Measurements from ENCODE around the gene PLCG2.
"Not testable (repeated sequence)": the region's sequence is repeated elsewhere in the genome, so short reads cannot be mapped to it uniquely, and the experiment has no call there.

Gene PLCG2

GRCh38 chr16:81796583-81797346, 17.7 kb downstream of the PLCG2 start:
- Histone ChIP-seq H3K27me3 (ENCODE audit: low read depth, low read length) (no peaks in the 10 kb centered on the region), H3K4me1 (ENCODE audit: low read length) (peaks cover 59% of the 10 kb centered on the region), H3K27ac (ENCODE audit: low read length) (peak overlapping the region; percentile 100), H3K79me2 (ENCODE audit: low read length) (peaks cover 87% of the 10 kb centered on the region), H3K4me3 (ENCODE audit: low read length) (peak overlapping the region; percentile 65), H3K9ac (ENCODE audit: low read length) (peak overlapping the region; percentile 77), H2AFZ (ENCODE audit: low read depth, low read length) (no peak overlapping the region), H3K4me2 (ENCODE audit: low read length) (peak overlapping the region; percentile 86), H4K20me1 (ENCODE audit: insufficient read depth, low read length) (peaks cover 35% of the 10 kb centered on the region), H3K9me3 (ENCODE audit: insufficient read depth, low read length) (no peaks in the 10 kb centered on the region), H3K36me3 (replicated peaks; ENCODE audit: low read depth, low read length) (peaks cover 37% of the 10 kb centered on the region)
- TF ChIP-seq EZH2phosphoT487 (IDR thresholded peaks at IDR 0.05; ENCODE audit: low read depth) (no peak), CTCF (IDR thresholded peaks at IDR 0.05; ENCODE audit: low read depth, low read length) (no peak)

GRCh38 chr16:81797443-81797842, 18.4 kb downstream of the PLCG2 start:
- no peak for TF ChIP-seq EZH2phosphoT487 (IDR thresholded peaks at IDR 0.05; ENCODE audit: low read depth)
- no peak for TF ChIP-seq CTCF (IDR thresholded peaks at IDR 0.05; ENCODE audit: low read depth, low read length)
- Histone ChIP-seq H2AFZ (ENCODE audit: low read depth, low read length) (no peak overlapping the region), H3K9me3 (ENCODE audit: insufficient read depth, low read length) (no peaks in the 10 kb centered on the region), H3K79me2 (ENCODE audit: low read length) (peaks cover 87% of the 10 kb centered on the region), H3K27ac (ENCODE audit: low read length) (peak overlapping the region; percentile 100), H3K27me3 (ENCODE audit: low read depth, low read length) (no peaks in the 10 kb centered on the region), H3K4me3 (ENCODE audit: low read length) (peak overlapping the region; percentile 65), H4K20me1 (ENCODE audit: insufficient read depth, low read length) (peaks cover 31% of the 10 kb centered on the region), H3K36me3 (replicated peaks; ENCODE audit: low read depth, low read length) (peaks cover 36% of the 10 kb centered on the region), H3K9ac (ENCODE audit: low read length) (peak overlapping the region; percentile 77), H3K4me1 (ENCODE audit: low read length) (peaks cover 59% of the 10 kb centered on the region), H3K4me2 (ENCODE audit: low read length) (peak overlapping the region; percentile 86)

GRCh38 chr16:81798311-81799137, 19.4 kb downstream of the PLCG2 start:
- peaks cover 60% of the 10 kb centered on the region for H3K4me1 ChIP-seq (ENCODE audit: low read length)
- H3K4me2 ChIP-seq (ENCODE audit: low read length): peak overlapping the region; percentile 86
- H3K36me3 ChIP-seq (replicated peaks; ENCODE audit: low read depth, low read length): peaks cover 39% of the 10 kb centered on the region
- H3K9me3 ChIP-seq (ENCODE audit: insufficient read depth, low read length): no peaks in the 10 kb centered on the region
- H3K27me3 ChIP-seq (ENCODE audit: low read depth, low read length): no peaks in the 10 kb centered on the region
- peak overlapping the region; percentile 77 for H3K9ac ChIP-seq (ENCODE audit: low read length)
- H3K27ac ChIP-seq (ENCODE audit: low read length): peak overlapping the region; percentile 100
- H2AFZ ChIP-seq (ENCODE audit: low read depth, low read length): no peak overlapping the region
- H4K20me1 ChIP-seq (ENCODE audit: insufficient read depth, low read length): peaks cover 20% of the 10 kb centered on the region
- peak overlapping the region; percentile 65 for H3K4me3 ChIP-seq (ENCODE audit: low read length)
- peak; percentile 32 for TF ChIP-seq CTCF (IDR thresholded peaks at IDR 0.05; ENCODE audit: low read depth, low read length)
- TF ChIP-seq EZH2phosphoT487 (IDR thresholded peaks at IDR 0.05; ENCODE audit: low read depth): no peak
- H3K79me2 ChIP-seq (ENCODE audit: low read length): peaks cover 86% of the 10 kb centered on the region

- Histone ChIP-seq H4K20me1 (ENCODE audit: insufficient read depth, low read length) (peaks cover 20% of the 10 kb centered on the region), H3K9ac (ENCODE audit: low read length) (peak overlapping the region; percentile 77), H3K27ac (ENCODE audit: low read length) (peak overlapping the region; percentile 100), H2AFZ (ENCODE audit: low read depth, low read length) (no peak overlapping the region), H3K79me2 (ENCODE audit: low read length) (peaks cover 86% of the 10 kb centered on the region), H3K4me1 (ENCODE audit: low read length) (peaks cover 66% of the 10 kb centered on the region), H3K36me3 (replicated peaks; ENCODE audit: low read depth, low read length) (peaks cover 42% of the 10 kb centered on the region), H3K4me2 (ENCODE audit: low read length) (peak overlapping the region; percentile 86), H3K4me3 (ENCODE audit: low read length) (peak overlapping the region; percentile 60; the same call in 1 of the 2 replicates), H3K9me3 (ENCODE audit: insufficient read depth, low read length) (peaks cover 6% of the 10 kb centered on the region; the same call in 1 of the 2 replicates), H3K27me3 (ENCODE audit: low read depth, low read length) (no peaks in the 10 kb centered on the region)
- no peak for TF ChIP-seq EZH2phosphoT487 (IDR thresholded peaks at IDR 0.05; ENCODE audit: low read depth)
- TF ChIP-seq CTCF (IDR thresholded peaks at IDR 0.05; ENCODE audit: low read depth, low read length): no peak
These were observed 20.0 kb downstream of the PLCG2 start for GRCh38 chr16:81799138-81799504.

- not testable (repeated sequence) for H3K9me3 ChIP-seq (ENCODE audit: insufficient read depth, low read length); H3K4me3 ChIP-seq (ENCODE audit: low read length); H3K4me2 ChIP-seq (ENCODE audit: low read length); H3K27me3 ChIP-seq (ENCODE audit: low read depth, low read length); H3K9ac ChIP-seq (ENCODE audit: low read length); H3K27ac ChIP-seq (ENCODE audit: low read length); H2AFZ ChIP-seq (ENCODE audit: low read depth, low read length)
- H3K4me1 ChIP-seq (ENCODE audit: low read length): peaks cover 70% of the 10 kb centered on the region
- H3K79me2 ChIP-seq (ENCODE audit: low read length): peaks cover 86% of the 10 kb centered on the region
- H3K36me3 ChIP-seq (replicated peaks; ENCODE audit: low read depth, low read length): peaks cover 49% of the 10 kb centered on the region
- H4K20me1 ChIP-seq (ENCODE audit: insufficient read depth, low read length): peaks cover 19% of the 10 kb centered on the region
These were observed 22.6 kb downstream of the PLCG2 start for GRCh38 chr16:81801724-81802123.

Measured in OCI-LY3 (cell line).